Activated B cell treated with CpG ODN at 0.5 μM for 24 hours (primary cell): Measurements from ENCODE around the gene INPP5A. TPM values are rescaled to one million over a fixed set of nuclear protein-coding genes. Genes with fewer than 3 reads are reported as not detected.

Source experiments
- ATAC-seq: fragments of 200-7000 bp; cut with Tn5 transposase; one replicate; pipeline ENCODE4 v1.10.0; 2021; ENCODE audit warnings: low read depth, mild to moderate bottlenecking, moderate library complexity
- CTCF ChIA-PET: fragments of 350-600 bp; sonication (Branson Sonifier 250); formaldehyde crosslinking; loops from one replicate; lab custom pipeline; 2021; ENCODE audit warnings: antibody characterized with exemption; lab: Charles Lee
- POLR2A ChIA-PET: fragments of 350-600 bp; sonication (Branson Sonifier 250); formaldehyde crosslinking; loops from one replicate; lab custom pipeline; 2021; ENCODE audit warnings: antibody characterized with exemption; lab: Charles Lee
- DNase-seq: peaks from one replicate; pipeline ENCODE4 v3.0.0; 2022
- H3K27ac Mint-ChIP-seq: one replicate; pipeline ENCODE4 v1.8.0; 2020; ENCODE audit warnings: mixed read lengths
- H3K27me3 Mint-ChIP-seq: one replicate; pipeline ENCODE4 v1.8.0; 2021; ENCODE audit warnings: mixed read lengths
- H3K36me3 Mint-ChIP-seq: one replicate; pipeline ENCODE4 v1.8.0; 2021; ENCODE audit warnings: low read depth, mixed read lengths
- H3K4me1 Mint-ChIP-seq: one replicate; pipeline ENCODE4 v1.8.0; 2021; ENCODE audit warnings: mixed read lengths
- H3K4me3 Mint-ChIP-seq: one replicate; pipeline ENCODE4 v1.8.0; 2020; ENCODE audit warnings: mild to moderate bottlenecking, mixed read lengths
- H3K9me3 Mint-ChIP-seq: one replicate; pipeline ENCODE4 v1.8.0; 2020; ENCODE audit warnings: mixed read lengths
- intact Hi-C: fragments of 100-400 bp; cut with micrococcal nuclease; formaldehyde crosslinking; loops from one replicate; pipeline ENCODE4 v1.15.1; 2024
- total RNA-seq: library from RNA; stranded (reverse); gene quantifications from 2 replicates; pipeline ENCODE4 v1.2.3, GENCODE V29; 2022
- TF ChIP-seq, protein P1 (sequence below): fragments of 200-600 bp; IDR thresholded peaks from one replicate; pipeline ENCODE4 v1.8.0; 2022; ENCODE audit warnings: antibody characterized with exemption, mild to moderate bottlenecking

INPP5A gene
- total RNA-seq, 1 donor from 2014 or later: 24.9 TPM

DNA sequence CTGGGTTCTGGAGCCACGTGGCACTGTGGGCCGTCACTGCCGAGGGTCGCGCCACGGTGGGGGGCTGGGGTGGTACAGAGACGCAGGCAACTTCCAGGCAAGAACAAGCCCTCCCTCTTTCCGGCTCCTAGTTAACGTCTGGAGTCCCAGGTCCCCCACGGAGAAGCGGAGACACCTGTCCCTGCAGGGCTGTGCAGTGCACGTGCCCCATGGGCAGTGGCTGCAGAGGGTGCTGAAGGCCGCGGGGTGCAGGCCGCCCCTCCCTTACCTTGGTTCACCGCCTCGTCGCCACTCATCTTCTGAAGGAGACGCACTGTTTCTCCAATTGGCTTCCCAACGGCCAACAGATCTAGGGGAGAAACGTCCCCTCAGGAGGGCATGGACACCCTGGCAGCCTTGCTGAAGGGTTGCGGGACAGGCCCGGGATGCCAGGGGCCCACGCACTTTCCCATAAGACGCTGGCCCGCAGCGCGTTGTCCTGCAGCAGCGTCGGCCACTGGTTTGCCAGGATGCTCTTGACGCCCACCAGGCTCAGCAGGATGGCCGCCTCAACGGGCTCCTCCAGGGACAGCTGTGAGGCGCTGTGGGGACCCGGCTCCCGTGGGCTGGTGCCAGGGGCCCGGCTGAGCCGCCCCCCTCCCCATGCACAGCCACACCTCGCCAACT lies 272.7 kb downstream of the INPP5A start:
- Mint-ChIP-seq H3K9me3 (no peaks in the 10 kb centered on the region), H3K27ac (no peak overlapping the region), H3K27me3 (no peaks in the 10 kb centered on the region), H3K4me1 (no peaks in the 10 kb centered on the region), H3K4me3 (no peak overlapping the region), H3K36me3 (no peaks in the 10 kb centered on the region)
- POLR2A ChIA-PET: no interaction called here
- CTCF ChIA-PET: no interaction called here
- ATAC-seq (no peak), DNase-seq (no peak)
- intact Hi-C loops: no loop called here
- TF ChIP-seq, protein P1, sequence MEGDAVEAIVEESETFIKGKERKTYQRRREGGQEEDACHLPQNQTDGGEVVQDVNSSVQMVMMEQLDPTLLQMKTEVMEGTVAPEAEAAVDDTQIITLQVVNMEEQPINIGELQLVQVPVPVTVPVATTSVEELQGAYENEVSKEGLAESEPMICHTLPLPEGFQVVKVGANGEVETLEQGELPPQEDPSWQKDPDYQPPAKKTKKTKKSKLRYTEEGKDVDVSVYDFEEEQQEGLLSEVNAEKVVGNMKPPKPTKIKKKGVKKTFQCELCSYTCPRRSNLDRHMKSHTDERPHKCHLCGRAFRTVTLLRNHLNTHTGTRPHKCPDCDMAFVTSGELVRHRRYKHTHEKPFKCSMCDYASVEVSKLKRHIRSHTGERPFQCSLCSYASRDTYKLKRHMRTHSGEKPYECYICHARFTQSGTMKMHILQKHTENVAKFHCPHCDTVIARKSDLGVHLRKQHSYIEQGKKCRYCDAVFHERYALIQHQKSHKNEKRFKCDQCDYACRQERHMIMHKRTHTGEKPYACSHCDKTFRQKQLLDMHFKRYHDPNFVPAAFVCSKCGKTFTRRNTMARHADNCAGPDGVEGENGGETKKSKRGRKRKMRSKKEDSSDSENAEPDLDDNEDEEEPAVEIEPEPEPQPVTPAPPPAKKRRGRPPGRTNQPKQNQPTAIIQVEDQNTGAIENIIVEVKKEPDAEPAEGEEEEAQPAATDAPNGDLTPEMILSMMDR: no peak

DNA sequence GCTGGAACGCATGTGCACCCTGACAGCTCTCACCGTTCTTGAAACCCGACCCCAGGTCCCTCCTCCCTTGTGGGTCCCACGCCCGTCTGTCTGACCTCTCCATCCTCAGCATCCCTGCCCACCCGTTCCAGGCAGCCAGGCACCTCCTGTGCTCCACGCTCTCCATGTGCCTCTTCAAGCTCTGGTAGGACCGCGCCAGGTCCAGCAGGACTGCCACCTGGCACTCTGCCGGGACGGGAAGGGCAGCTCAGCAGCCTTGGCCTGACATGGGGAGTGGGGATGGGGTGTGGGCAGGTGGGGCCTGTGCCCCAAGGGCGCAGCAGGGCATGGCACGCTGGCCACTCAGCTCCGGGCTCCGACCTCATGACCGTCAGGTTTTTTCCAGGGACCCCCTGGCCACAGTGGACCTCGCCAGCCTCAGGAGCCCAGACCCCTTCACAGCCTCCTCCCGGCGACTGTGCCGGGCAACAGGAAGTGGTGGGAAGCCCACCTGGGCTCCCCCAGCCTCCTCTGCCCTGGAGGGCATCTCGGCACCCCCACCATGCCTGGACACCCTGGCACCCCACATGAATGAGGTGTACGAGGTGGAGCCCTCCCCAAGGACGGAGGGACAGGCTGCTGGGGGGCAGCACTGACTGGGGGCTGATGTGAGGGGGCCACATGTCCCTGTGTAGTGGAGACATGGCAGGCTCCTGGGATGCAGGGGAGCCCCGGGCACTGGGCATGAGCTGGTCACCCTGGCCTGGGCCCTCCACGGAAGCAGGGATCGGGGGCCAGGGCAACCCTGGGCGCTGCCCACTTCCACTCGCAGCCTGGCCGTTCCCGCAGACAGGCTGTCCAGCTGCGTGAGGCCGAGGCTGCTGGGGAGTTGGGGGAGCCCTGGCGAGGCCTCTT lies 273.5 kb downstream of the INPP5A start:
- peaks cover 5% of the 10 kb centered on the region for H3K27me3 Mint-ChIP-seq
- H3K36me3 Mint-ChIP-seq: no peaks in the 10 kb centered on the region
- H3K9me3 Mint-ChIP-seq: no peaks in the 10 kb centered on the region
- no peak overlapping the region for H3K4me3 Mint-ChIP-seq
- ATAC-seq (no peak), DNase-seq (no peak)
- H3K27ac Mint-ChIP-seq: no peak overlapping the region
- intact Hi-C loops: no loop called here
- CTCF ChIA-PET: no interaction called here
- TF ChIP-seq, protein P1: no peak
- POLR2A ChIA-PET: no interaction called here
- no peaks in the 10 kb centered on the region for H3K4me1 Mint-ChIP-seq

DNA sequence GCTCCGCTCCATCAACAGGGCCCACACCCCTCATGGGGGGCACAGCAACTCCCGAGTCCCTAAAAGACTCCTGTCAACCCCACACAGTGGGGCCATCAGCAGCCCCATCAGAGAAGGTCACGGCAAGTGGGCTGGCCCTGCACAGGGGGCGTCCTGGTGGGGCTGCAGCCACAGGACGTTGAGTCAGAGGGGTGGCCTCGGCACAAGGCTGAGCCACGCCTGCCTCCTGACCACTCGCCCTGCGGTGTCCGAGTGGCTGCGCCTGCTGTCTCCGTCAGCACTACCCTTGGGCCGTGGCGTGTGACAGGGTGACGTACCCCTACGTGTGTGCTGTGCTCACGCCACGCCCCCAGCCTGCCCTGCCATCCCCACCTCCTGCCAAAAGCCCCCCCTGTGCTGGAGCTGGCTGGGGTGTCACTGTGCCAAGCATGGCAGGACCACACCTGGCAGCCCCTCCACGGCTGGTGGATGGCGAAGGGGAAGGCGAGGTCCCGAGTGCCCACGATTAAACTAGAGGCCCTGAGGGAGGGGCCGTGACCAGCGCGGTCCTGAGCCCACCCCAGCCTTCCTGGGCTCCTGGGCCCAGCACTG lies 274.4 kb downstream of the INPP5A start:
- Mint-ChIP-seq H3K27ac (no peak overlapping the region), H3K4me1 (no peaks in the 10 kb centered on the region), H3K36me3 (no peaks in the 10 kb centered on the region), H3K4me3 (no peak overlapping the region), H3K27me3 (peaks cover 5% of the 10 kb centered on the region), H3K9me3 (no peaks in the 10 kb centered on the region)
- ChIA-PET POLR2A (no interaction called here), CTCF (no interaction called here)
- no peak for ATAC-seq
- TF ChIP-seq, protein P1: no peak
- intact Hi-C loops: no loop called here
- no peak for DNase-seq

DNA sequence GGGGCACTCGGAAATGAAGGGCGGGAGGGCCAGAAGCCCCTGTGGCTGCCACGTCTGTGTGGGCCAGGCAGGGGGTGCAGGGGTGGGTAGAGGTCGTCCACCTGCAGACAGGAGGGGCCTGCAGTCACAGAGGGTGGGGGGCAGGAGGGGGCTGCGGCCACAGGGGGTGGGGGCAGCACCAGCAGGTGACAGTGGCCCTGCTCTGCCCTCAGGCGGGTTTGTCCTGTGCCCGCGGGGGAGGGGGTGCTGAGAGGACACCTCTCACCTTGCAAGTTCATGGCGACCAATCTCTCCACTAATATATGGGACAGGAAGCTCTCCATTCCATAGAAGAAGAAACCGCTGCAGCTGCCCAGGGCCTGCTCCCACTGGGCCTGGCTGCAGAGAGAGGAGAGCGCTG lies 274.9 kb downstream of the INPP5A start:
- Mint-ChIP-seq H3K4me3 (no peak overlapping the region), H3K27ac (no peak overlapping the region), H3K36me3 (no peaks in the 10 kb centered on the region), H3K27me3 (peaks cover 5% of the 10 kb centered on the region), H3K9me3 (no peaks in the 10 kb centered on the region), H3K4me1 (no peaks in the 10 kb centered on the region)
- intact Hi-C loops: no loop called here
- DNase-seq: no peak
- TF ChIP-seq, protein P1: no peak
- ChIA-PET CTCF (no interaction called here), POLR2A (no interaction called here)
- no peak for ATAC-seq

DNA sequence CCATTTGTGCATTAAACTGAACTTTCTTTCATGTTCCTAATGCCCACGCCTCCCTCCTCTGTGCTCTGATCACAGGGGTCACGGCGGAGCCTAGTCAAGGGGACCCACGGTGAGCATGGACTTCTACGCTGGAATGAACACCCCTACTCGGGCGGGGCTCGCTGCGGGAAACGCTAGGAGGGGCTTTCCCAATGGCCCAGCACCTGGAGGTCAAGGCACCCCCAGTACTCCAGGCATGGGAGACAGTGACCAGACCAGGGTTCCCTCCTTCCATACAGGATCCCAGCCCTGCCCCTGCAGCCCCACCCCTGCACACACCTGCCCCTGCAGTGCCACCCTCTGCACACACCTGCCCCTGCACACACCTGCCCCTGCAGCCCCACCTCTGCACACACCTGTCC lies 275.4 kb downstream of the INPP5A start:
- Mint-ChIP-seq H3K9me3 (no peaks in the 10 kb centered on the region), H3K27me3 (peaks cover 5% of the 10 kb centered on the region), H3K36me3 (no peaks in the 10 kb centered on the region), H3K4me1 (no peaks in the 10 kb centered on the region), H3K4me3 (no peak overlapping the region), H3K27ac (no peak overlapping the region)
- TF ChIP-seq, protein P1: no peak
- DNase-seq (no peak), ATAC-seq (no peak)
- POLR2A ChIA-PET: no interaction called here
- intact Hi-C loops: no loop called here
- CTCF ChIA-PET: no interaction called here
